ENCODE measurements around the gene ASIC3.

The ASIC3 gene

DNA sequence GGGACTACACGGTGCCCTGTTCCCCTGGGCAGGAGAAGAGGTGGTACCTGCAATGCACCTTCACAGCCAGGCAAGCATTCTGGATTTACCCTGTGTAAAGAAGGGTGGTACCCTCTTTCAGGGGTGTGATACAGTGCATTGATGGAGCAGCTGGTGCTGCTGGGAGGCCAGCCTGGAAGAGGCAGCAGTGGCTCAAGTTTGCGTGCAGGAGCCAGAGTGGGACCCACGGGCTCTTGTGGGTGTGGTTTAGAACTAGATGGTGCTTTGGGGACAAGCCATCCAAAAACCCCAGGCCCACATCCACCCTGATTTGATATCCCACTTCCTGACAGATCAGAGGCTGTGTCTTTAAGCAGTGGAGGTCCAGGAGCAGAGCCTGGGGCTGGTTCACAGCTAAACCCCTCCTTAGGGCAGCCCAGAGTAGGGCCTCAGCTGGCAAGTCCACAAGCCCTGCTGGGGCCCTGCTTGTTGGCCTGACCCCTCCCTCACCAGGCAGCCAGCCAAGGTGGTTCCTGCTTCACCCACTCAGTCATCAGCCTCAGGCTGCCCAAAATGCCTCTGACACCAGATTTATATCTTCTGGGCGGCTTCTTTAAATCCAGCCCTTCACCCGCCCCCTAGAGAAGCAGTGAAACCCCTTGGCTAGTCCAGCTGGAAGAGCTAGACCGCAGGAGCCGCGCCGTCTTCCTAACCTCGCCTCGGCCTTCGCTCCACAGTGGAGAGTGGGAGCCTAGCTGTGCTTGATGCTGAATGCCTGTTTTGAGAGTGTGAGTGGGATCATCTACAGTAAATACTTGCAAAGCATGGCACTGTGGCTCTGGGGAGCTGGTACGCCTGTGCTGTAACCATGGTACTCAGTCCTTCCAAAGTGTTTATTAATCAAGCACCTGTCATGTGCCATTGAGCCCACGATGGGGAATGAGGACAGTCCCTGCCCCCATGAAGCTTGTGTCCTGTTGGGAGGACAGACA, 1.4 kb upstream of the ASIC3 start:
- Histone ChIP-seq H3K36me3 (ENCODE audit: control insufficient read depth in 1 of 2, insufficient read depth in 2 of 2, low read depth in 1 of 2, low read length in 2 of 2) (peaks cover 11 to 42% of the 10 kb centered on the region in 2 experiments), H2BK12ac (ENCODE audit: low read length in 2 of 2) (no peak overlapping the region), H2BK15ac (ENCODE audit: low read depth, poor library complexity, severe bottlenecking) (no peak overlapping the region), H3K9ac (ENCODE audit: low read length) (peak overlapping the region; percentile 55), H4K8ac (ENCODE audit: low read length) (no peak overlapping the region), H3K4me2 (ENCODE audit: low read length, poor library complexity, severe bottlenecking) (no peak overlapping the region), H2BK120ac (ENCODE audit: low read depth, low read length) (no peak overlapping the region), H3K4me1 (ENCODE audit: control insufficient read depth, insufficient read depth, low read depth, low read length) (peaks cover 17% of the 10 kb centered on the region), H3K9me3 (ENCODE audit: control insufficient read depth, low read length) (no peaks in the 10 kb centered on the region), H3K23ac (ENCODE audit: low read length in 2 of 2) (no peak overlapping the region), H3K79me1 (replicated peaks; ENCODE audit: low read length, poor library complexity, severe bottlenecking) (no peaks in the 10 kb centered on the region), H3K27ac (ENCODE audit: low read length, poor library complexity, severe bottlenecking) (no peak overlapping the region), H3K27me3 (ENCODE audit: control insufficient read depth in 1 of 2, insufficient read depth in 1 of 2, low read length in 2 of 2) (peaks cover 8 to 16% of the 10 kb centered on the region in 2 experiments), H4K91ac (ENCODE audit: low read length) (no peak overlapping the region), H2AK5ac (ENCODE audit: low read length, severe bottlenecking) (no peak overlapping the region), H2BK5ac (ENCODE audit: low read depth, low read length, poor library complexity, severe bottlenecking) (no peak overlapping the region), H3K4me3 (ENCODE audit: insufficient read depth in 1 of 2, low read depth in 1 of 2, low read length in 2 of 2) (no peak overlapping the region), H3K18ac (ENCODE audit: low read depth in 1 of 2, low read length in 2 of 2) (no peak overlapping the region), H2AFZ (ENCODE audit: low read depth, low read length) (no peak overlapping the region), H3K14ac (ENCODE audit: low read length in 2 of 2) (peak overlapping the region in 1 of 2 experiments; percentile 14), H3K4ac (ENCODE audit: low read depth in 1 of 2, low read length in 2 of 2) (no peak overlapping the region)
- no peak for DNase-seq
- 88% methylated on average over 14 of the region's 14 CpGs for WGBS

DNA sequence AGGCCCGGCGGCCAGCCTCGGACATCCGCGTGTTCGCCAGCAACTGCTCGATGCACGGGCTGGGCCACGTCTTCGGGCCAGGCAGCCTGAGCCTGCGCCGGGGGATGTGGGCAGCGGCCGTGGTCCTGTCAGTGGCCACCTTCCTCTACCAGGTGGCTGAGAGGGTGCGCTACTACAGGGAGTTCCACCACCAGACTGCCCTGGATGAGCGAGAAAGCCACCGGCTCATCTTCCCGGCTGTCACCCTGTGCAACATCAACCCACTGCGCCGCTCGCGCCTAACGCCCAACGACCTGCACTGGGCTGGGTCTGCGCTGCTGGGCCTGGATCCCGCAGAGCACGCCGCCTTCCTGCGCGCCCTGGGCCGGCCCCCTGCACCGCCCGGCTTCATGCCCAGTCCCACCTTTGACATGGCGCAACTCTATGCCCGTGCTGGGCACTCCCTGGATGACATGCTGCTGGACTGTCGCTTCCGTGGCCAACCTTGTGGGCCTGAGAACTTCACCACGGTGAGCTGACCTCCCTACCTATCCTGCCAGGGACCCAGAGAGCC, 656 bp downstream of the ASIC3 start:
- no peak overlapping the region for H2AK5ac ChIP-seq (ENCODE audit: low read length, severe bottlenecking)
- H3K9ac ChIP-seq (ENCODE audit: low read length): no peak overlapping the region
- no peak overlapping the region for H3K23ac ChIP-seq (ENCODE audit: low read length in 2 of 2)
- H3K4ac ChIP-seq (ENCODE audit: low read depth in 1 of 2, low read length in 2 of 2): no peak overlapping the region
- H3K4me1 ChIP-seq (ENCODE audit: control insufficient read depth, insufficient read depth, low read depth, low read length): peaks cover 17% of the 10 kb centered on the region
- 94% methylated on average over 38 of the region's 38 CpGs for WGBS
- H3K9me3 ChIP-seq (ENCODE audit: control insufficient read depth, low read length): no peaks in the 10 kb centered on the region
- no peak overlapping the region for H3K4me2 ChIP-seq (ENCODE audit: low read length, poor library complexity, severe bottlenecking)
- no peak overlapping the region for H3K14ac ChIP-seq (ENCODE audit: low read length in 2 of 2)
- peak overlapping the region; percentile 83 for H2BK15ac ChIP-seq (ENCODE audit: low read depth, poor library complexity, severe bottlenecking)
- H2BK120ac ChIP-seq (ENCODE audit: low read depth, low read length): no peak overlapping the region
- H3K36me3 ChIP-seq (ENCODE audit: control insufficient read depth in 1 of 2, insufficient read depth in 2 of 2, low read depth in 1 of 2, low read length in 2 of 2): peaks cover 18 to 46% of the 10 kb centered on the region in 2 experiments
- peaks cover 8 to 16% of the 10 kb centered on the region in 2 experiments for H3K27me3 ChIP-seq (ENCODE audit: control insufficient read depth in 1 of 2, insufficient read depth in 1 of 2, low read length in 2 of 2)
- DNase-seq: no peak
- peak overlapping the region; percentile 52 for H4K91ac ChIP-seq (ENCODE audit: low read length)
- no peak overlapping the region for H3K18ac ChIP-seq (ENCODE audit: low read depth in 1 of 2, low read length in 2 of 2)
- no peak overlapping the region for H2BK12ac ChIP-seq (ENCODE audit: low read length in 2 of 2)
- no peak overlapping the region for H3K27ac ChIP-seq (ENCODE audit: low read length, poor library complexity, severe bottlenecking)
- H4K8ac ChIP-seq (ENCODE audit: low read length): no peak overlapping the region
- no peak overlapping the region for H3K4me3 ChIP-seq (ENCODE audit: insufficient read depth in 1 of 2, low read depth in 1 of 2, low read length in 2 of 2)
- H3K79me1 ChIP-seq (replicated peaks; ENCODE audit: low read length, poor library complexity, severe bottlenecking): no peaks in the 10 kb centered on the region
- no peak overlapping the region for H2AFZ ChIP-seq (ENCODE audit: low read depth, low read length)
- no peak overlapping the region for H2BK5ac ChIP-seq (ENCODE audit: low read depth, low read length, poor library complexity, severe bottlenecking)

DNA sequence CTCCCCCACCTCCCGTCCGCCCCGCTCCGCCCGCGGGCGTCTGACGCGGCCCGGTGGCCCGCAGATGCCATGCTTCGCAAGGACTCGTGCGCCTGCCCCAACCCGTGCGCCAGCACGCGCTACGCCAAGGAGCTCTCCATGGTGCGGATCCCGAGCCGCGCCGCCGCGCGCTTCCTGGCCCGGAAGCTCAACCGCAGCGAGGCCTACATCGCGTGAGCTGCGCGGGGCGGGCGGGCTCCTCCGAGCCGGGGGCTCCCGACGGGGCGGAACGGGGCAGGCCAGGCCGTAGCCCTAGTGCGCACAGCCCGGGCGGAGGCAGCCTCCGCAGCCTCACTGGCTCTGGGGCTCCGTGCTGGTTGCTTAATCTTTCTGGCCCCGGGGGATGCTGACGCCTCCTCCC, 2.8 kb downstream of the ASIC3 start:
- no peak overlapping the region for H3K27ac ChIP-seq (ENCODE audit: low read length, poor library complexity, severe bottlenecking)
- H3K14ac ChIP-seq (ENCODE audit: low read length in 2 of 2): no peak overlapping the region
- no peaks in the 10 kb centered on the region for H3K9me3 ChIP-seq (ENCODE audit: control insufficient read depth, low read length)
- no peak overlapping the region for H3K23ac ChIP-seq (ENCODE audit: low read length in 2 of 2)
- H3K79me1 ChIP-seq (replicated peaks; ENCODE audit: low read length, poor library complexity, severe bottlenecking): peaks cover 4% of the 10 kb centered on the region
- DNase-seq: peak; percentile 87
- no peak overlapping the region for H2BK120ac ChIP-seq (ENCODE audit: low read depth, low read length)
- peak overlapping the region; percentile 3 to 37 for H3K4me3 ChIP-seq (ENCODE audit: insufficient read depth in 1 of 2, low read depth in 1 of 2, low read length in 2 of 2)
- no peak overlapping the region for H2AFZ ChIP-seq (ENCODE audit: low read depth, low read length)
- peaks cover 8 to 16% of the 10 kb centered on the region in 2 experiments for H3K27me3 ChIP-seq (ENCODE audit: control insufficient read depth in 1 of 2, insufficient read depth in 1 of 2, low read length in 2 of 2)
- H2AK5ac ChIP-seq (ENCODE audit: low read length, severe bottlenecking): no peak overlapping the region
- H3K9ac ChIP-seq (ENCODE audit: low read length): no peak overlapping the region
- no peak overlapping the region for H2BK12ac ChIP-seq (ENCODE audit: low read length in 2 of 2)
- no peak overlapping the region for H2BK5ac ChIP-seq (ENCODE audit: low read depth, low read length, poor library complexity, severe bottlenecking)
- H4K91ac ChIP-seq (ENCODE audit: low read length): no peak overlapping the region
- 2% methylated on average over 44 of the region's 50 CpGs for WGBS
- H3K4me1 ChIP-seq (ENCODE audit: control insufficient read depth, insufficient read depth, low read depth, low read length): peaks cover 17% of the 10 kb centered on the region
- H3K18ac ChIP-seq (ENCODE audit: low read depth in 1 of 2, low read length in 2 of 2): no peak overlapping the region
- peak overlapping the region; percentile 62 for H3K4me2 ChIP-seq (ENCODE audit: low read length, poor library complexity, severe bottlenecking)
- no peak overlapping the region for H4K8ac ChIP-seq (ENCODE audit: low read length)
- H3K4ac ChIP-seq (ENCODE audit: low read depth in 1 of 2, low read length in 2 of 2): no peak overlapping the region
- H2BK15ac ChIP-seq (ENCODE audit: low read depth, poor library complexity, severe bottlenecking): peak overlapping the region; percentile 49
- H3K36me3 ChIP-seq (ENCODE audit: control insufficient read depth in 1 of 2, insufficient read depth in 2 of 2, low read depth in 1 of 2, low read length in 2 of 2): peaks cover 19 to 47% of the 10 kb centered on the region in 2 experiments

DNA sequence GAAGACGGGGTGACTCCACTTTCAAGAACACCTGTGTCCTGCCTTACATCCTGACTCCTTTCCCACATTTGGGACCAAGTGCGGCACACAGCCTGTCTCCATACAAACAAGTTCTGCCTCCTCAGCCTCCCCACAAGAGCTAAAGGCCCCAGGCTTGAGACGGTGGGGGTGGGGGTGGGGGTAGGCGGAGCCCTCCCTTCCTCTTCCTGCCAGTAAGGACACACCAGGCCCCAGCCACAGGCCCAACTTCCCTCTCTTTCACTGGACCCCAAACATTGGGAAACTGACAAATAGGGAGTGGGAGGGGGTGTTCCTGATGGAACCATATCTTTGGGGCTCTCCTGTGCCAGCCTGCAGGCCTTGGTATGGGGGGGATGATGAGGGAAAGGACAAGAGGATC, 4.8 kb downstream of the ASIC3 start:
- Histone ChIP-seq H3K9me3 (ENCODE audit: control insufficient read depth, low read length) (no peaks in the 10 kb centered on the region), H2BK15ac (ENCODE audit: low read depth, poor library complexity, severe bottlenecking) (no peak overlapping the region), H2BK12ac (ENCODE audit: low read length in 2 of 2) (no peak overlapping the region), H2AK5ac (ENCODE audit: low read length, severe bottlenecking) (no peak overlapping the region), H3K36me3 (ENCODE audit: control insufficient read depth in 1 of 2, insufficient read depth in 2 of 2, low read depth in 1 of 2, low read length in 2 of 2) (peaks cover 19 to 41% of the 10 kb centered on the region in 2 experiments), H3K27ac (ENCODE audit: low read length, poor library complexity, severe bottlenecking) (no peak overlapping the region), H3K27me3 (ENCODE audit: control insufficient read depth in 1 of 2, insufficient read depth in 1 of 2, low read length in 2 of 2) (peaks cover 8 to 16% of the 10 kb centered on the region in 2 experiments), H3K23ac (ENCODE audit: low read length in 2 of 2) (no peak overlapping the region), H3K4me1 (ENCODE audit: control insufficient read depth, insufficient read depth, low read depth, low read length) (peaks cover 18% of the 10 kb centered on the region), H3K79me1 (replicated peaks; ENCODE audit: low read length, poor library complexity, severe bottlenecking) (peaks cover 15% of the 10 kb centered on the region), H4K8ac (ENCODE audit: low read length) (no peak overlapping the region), H3K9ac (ENCODE audit: low read length) (no peak overlapping the region), H3K14ac (ENCODE audit: low read length in 2 of 2) (no peak overlapping the region), H3K18ac (ENCODE audit: low read depth in 1 of 2, low read length in 2 of 2) (no peak overlapping the region), H4K91ac (ENCODE audit: low read length) (no peak overlapping the region), H2AFZ (ENCODE audit: low read depth, low read length) (no peak overlapping the region), H2BK120ac (ENCODE audit: low read depth, low read length) (no peak overlapping the region), H3K4me2 (ENCODE audit: low read length, poor library complexity, severe bottlenecking) (no peak overlapping the region), H3K4me3 (ENCODE audit: insufficient read depth in 1 of 2, low read depth in 1 of 2, low read length in 2 of 2) (no peak overlapping the region), H3K4ac (ENCODE audit: low read depth in 1 of 2, low read length in 2 of 2) (no peak overlapping the region), H2BK5ac (ENCODE audit: low read depth, low read length, poor library complexity, severe bottlenecking) (no peak overlapping the region)
- whole genome bisulfite sequencing: no CpG with 5 or more reads among the region's 4 CpGs
- DNase-seq: no peak
